Amniotic epithelial cell (primary cell): ENCODE results near the gene PPP2R2B.

ENCODE experiments used
- DNase-seq: peaks from one replicate; pipeline ENCODE4 v3.0.0-alpha.2; 2010; ENCODE audit warnings: low read depth

PPP2R2B gene

DNA sequence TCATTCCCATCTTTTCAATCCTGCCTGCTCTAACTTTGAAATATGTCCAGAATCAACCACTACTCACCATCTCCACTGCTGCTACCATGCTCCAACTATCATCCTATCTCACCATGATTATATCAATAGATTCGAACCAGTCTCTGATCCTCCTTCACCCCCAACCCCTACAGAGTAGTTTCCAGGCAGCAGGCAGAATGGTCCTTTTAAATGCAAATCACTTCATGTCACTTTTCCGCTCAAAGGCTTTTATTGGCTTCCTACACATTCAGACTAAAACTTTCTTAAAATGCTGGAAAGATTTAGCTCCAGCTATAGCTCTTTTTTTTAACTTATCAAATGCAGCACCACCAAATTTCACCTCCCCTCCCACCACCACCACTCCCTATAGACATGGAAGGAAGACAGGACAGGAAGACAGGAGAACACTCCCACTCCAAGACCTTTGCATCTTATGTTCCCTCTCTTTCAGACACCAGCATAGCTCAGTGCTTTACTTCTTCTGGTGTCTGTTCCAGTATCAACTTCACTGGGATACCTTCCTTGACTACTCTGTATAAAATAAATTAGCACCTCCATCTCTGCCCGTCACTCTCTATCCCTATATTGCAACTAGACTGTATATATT, 9.9 kb upstream of the PPP2R2B start:
- DNase-seq: no peak

DNA sequence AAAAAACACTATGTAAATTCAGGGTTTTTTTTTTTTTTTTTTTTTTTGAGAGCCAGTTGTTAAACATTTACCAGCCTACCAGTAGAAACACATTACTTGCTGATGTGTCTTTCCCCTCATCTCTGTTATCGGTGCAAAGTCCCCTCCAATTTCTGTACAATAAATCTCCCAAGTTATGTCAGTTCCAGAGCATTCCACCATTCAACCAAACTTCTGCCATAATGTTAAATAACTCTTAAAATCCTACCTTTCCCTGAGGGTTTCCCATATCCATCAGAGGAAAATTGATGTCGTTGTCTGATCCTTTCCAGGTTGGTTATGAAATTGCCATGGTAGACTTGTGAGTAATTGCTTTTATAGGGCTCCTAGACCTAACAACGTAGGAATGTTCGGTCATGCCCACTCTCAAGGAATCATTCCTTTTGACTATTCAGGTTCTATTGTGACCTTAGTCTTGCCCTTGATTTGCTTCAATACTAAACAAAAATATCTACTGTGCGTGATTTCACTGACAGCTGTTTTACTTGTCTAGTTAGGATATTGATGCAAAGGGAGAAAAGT, 5.6 kb upstream of the PPP2R2B start:
- no peak for DNase-seq

DNA sequence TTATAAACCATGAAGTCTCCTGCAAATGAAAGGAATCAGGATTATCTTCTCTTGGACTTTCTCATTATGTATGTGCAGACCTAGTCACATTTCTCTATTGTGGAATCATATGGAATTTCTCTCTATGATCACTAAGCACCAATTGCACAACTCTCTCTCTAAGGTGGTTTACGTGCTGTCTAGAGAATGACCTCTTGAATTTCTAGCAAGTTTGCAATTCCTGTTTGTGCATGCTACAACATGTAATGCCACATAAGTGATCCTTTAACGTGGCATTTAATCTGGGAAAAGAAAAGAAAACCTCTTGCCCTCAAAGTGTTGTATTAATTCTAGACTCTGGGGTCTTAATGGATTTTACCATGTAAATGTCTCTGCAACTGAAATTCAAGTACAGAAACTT, 5.0 kb upstream of the PPP2R2B start:
- DNase-seq: peak; percentile 15

DNA sequence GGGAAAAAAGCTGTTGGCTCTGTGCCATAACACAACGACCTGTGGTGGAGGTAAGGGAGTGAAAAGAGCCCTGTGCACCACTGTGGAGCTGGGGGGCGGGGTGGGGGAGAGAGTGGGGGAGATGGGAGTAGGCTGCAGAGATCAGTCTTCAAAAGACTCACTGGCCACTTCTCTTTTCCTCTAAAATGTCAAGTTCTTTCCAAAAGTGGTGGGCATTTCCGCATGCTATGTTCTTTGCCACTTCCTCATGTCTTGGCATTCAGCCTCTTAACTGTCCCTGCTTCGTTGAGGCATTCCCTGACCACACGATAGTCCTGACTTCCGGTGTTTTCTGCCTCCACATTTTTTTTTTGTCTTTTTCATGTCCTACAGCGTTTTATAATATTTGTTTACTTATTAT, 2.4 kb upstream of the PPP2R2B start:
- no peak for DNase-seq

DNA sequence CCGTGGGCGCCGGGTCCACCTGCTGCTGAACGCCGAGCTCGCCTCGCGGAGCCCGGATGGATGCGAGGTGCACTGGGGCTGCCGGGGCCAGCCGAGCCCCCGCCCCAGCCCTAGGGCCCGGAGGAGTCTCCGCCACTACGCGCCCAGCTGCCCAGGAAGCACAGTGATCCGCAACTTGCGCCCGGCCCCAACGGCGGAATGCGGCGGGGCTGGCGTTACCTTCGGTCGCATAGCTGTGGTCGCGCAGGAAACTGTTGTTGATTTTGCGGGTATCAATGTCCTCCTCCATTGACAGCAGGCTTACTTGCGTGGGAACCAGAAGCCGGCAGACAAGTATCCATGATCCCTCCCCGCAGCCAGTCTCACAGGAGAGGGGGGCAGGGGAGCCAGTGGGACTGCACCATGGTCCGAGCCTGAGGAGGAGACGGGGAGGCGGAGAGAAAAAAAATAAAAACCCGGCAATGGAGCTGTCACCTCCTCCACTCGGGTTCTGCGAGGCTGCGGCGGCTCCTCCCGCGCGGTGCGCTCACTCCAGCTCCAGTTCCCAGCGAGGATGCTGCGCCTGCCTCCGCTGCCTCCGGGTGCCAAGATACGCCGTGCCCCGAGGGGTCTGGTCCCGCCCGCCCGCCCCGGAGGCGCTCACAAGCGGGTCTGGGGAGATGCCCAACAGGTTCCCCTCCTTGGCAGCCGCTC, 628 bp downstream of the PPP2R2B start:
- DNase-seq: no peak

DNA sequence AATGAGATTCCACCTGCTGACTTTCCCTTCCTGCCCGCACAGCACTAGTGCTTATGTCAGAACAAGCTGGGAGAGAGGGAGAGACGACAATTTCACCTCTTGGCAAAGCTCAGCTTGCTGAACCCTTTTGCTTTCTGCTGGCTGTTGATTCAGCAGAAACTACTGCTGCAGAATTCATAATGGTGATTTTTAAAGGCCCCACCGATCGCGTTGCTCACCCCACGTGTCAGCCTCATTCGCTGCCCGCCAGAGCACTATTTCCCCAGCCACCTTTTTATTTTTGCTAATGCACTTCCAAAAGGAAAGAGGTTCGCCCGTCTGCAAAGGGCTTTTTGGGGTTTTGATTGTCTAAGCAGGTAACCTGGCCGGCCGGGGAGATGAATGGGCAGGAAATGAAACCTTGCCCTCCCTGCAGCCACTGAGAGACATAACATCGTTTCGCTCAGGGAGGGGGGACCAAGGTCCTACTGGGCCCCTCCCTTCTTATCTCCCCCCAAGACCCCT, 1.3 kb downstream of the PPP2R2B start:
- no peak for DNase-seq

DNA sequence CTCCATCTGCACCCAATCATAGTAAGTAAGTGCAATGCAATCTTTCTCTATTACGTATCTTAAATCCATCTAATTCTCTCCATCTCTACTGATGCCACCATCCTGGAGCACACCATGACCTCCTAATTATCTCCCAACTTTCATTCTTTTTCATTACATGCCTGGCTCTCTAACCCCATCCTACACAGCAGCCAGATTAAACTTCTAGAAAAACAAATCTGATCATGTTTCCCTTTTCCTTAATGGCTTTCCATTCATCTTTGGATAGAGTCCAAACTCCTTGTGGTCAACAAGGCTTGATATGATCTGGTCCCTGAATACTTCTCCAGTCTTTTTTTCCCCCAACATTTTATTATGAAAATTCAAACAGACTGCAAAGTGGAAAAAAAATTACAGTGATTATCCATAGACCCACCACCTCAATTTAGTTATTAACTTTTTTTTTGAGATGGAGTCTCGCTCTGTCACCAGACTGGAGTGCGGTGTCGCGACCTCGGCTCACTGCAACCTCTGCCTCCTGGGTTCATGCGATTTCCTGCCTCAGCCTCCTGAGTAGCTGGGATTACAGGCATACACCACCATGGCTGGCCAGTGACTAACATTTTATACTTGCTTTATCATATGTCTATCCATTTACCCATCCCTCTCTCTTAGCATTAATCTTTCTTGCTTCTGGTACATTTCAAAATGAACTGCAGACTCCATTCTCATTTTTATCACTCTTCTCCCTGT, 5.2 kb downstream of the PPP2R2B start:
- no peak for DNase-seq

DNA sequence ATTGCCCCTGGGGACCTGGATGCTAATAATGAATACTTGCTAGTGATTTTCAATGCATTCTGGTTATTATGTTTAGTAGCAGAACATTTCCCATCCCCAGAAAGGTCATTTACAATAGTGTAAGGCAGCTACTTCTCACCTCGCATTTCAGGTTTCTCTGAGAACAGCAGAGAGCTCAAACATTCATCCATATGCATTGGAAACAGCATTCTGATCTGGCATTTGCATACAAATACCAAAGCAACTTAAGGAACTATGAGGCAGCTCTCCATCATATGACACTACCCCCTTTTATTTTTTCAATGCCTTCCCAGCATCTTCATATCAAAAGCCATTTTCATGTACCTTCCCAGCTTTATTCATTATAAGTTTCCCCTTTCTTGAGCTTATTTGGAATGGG, 6.4 kb downstream of the PPP2R2B start:
- DNase-seq: no peak

DNA sequence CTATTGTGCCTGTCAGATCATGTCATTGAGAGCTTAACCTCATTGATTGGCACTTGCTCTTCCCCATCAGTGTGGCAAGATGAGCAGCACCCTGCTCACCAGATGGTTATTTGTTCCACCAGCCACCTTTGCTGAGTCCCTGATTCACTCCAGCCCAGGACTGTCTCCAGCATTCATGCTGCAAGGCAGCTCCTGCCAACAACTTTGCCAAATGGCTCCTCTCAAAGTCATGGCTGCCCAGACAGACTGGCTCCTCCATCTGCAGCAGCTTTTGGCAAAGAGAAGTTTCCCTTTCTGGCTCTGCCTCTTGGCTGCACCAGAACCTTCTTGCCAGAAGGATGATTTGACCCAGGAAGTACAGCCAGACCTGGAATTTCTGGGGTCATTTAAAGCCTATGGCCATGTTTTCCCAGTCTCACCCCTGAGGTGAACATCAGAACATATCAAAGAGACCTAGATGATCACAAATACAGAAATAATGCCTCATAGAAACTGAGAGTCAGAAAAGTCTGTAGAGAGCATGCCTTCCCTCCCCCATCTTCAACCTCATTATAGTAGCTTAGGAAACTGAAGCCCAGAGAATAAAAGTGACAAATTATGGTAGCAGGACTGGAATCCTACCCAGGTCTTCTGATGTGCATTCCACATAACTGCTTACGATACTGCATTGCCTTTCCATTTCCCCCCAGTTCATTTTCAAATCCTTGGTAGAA, 10.4 kb downstream of the PPP2R2B start:
- no peak for DNase-seq

DNA sequence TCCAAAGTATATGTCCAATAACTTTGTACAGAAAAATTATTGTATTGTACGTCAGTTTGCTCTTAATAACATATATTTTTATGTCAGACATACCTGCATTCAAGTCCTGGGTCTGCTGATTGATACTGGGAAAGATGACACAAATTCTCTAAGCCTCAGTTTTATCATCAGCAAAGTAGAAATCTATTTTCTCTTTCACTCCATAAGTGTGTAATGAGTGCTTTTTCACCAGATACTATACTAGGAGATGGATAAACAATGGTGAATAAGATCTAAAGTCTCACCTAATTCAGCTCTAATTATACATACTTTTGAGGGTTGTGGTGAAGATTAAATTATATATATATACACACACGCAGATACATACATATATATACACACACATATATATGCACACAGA, 12.3 kb downstream of the PPP2R2B start:
- DNase-seq: no peak

DNA sequence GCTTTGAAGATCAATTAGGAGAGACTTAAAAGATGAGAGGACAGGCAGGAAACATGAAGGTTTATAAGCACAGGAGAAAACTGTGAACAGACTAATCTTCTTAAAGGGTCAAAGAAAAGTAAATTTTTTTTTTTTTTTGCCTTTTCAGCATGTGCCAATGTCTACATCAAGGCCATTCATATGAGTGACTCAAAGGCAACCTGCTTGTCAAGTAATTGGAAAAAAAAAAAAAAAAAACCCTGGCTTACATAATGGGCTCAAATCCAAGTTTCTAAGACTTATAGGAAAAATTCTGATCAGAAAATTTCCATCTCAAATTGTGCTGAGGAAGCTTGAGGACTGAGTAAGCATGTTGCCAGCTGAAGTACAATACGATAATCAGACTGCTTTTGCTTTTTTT, 15.9 kb downstream of the PPP2R2B start:
- no peak for DNase-seq

DNA sequence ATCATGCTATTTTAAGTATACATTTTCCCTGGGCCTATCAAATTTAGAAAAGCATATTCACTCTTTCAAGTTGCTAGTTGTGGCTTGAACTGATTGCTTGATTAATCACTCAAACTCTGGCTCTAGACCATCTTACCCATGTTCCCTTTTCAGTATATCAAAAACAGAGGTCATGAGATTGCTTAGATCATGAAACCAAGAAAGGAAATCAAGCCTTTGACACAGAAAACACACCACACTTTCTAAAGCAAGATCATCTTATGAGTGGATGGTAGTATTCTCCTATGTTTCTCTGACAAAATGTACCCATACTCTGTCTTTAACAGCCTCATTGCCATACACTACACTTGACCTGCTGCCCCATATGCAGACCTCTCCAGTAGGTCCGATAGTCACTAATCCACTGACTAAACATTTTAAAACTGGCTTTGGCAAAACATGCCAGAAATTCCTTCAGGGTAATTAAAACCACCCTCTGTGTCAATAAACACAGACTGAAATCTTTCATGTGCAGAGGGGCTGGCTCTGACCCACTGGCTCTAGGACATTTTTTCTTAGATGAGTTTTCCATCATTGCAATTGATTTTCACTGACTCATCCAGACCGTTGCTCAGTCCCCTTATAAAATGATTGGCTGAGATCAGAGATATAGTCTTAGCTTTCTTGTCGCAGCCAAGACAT, 18.2 kb downstream of the PPP2R2B start:
- no peak for DNase-seq

DNA sequence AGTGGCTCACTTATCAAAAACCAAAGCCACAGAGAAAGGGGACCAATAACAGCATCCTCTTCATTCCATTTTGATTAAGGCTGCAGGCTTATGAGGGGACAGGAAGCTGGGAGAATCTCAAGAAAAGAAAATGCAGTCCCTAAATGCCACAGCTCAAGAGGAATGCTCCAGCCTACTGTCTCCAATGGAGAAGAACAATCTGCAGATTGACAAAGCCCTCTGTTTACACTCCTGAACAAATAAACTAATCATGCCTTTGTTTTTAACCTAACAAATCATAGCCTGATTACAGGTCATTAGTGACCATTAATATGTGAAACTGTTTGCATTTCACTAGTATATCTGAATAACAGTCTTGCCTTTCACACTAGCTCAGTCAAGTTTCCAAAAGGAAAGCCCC, 26.5 kb downstream of the PPP2R2B start:
- no peak for DNase-seq

DNA sequence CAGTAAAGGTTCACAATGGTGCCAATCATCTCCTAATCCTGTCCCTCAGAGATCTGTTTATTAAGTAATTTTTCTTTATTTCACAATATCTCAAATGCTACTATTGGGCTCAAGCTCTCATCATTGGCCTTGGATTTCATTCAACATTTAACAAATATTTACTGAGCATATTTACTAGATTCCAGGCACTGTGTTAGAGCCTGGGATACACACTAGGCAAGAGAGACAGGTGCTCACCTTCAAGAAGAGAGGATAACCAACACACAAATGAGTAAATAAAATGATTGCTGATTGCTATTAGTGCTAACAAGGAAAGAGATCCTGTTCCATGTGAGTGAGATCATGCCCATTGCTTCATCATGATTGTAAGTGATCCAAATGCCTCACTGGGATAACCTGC, 27.4 kb downstream of the PPP2R2B start:
- DNase-seq: no peak

DNA sequence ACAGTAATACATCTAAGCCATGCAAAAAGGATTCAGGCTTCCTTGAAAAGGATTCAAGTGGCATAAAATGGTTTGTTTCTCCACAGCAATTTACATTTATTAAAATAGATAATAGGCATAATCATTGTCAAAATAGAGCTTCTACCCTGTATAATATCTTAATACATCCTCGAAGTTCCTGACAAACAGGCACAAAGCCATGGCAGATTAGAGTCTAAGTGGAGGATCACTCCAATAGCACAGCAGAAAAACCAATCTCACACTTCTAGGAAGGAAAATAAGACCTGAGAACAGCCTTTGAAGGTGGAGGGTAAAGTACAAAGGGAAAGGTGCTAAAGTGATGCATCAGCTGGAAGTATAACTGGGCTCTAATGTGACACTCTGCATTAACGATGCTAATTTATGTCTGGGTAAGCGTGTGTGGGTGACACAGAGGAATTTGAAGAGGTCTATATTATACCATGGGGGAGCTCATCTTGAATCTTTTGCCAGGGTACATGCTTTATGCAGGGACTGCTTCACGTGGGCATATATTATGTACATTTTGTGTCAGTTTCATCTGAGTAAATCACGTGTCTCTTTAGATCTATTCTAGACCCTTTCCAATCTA, 28.8 kb downstream of the PPP2R2B start:
- DNase-seq: no peak

DNA sequence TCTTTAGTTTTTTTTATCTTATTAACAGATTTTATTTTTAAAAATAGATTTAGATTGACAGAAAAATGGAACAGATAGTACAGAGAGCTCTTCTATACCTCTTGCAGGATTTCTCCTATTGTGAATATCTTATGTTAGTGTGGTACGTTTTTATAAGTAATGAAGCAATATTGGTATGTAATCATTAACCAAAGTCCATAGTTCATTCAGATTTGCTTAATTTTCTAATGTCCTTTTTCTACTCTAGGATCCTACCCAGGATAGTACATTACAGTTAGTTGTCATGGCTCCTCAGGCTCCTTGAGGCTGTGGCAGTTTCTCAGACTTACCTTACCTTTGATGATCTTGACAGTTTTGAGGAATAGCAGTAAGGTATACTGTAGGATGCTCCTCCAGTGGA, 30.4 kb downstream of the PPP2R2B start:
- DNase-seq: no peak

DNA sequence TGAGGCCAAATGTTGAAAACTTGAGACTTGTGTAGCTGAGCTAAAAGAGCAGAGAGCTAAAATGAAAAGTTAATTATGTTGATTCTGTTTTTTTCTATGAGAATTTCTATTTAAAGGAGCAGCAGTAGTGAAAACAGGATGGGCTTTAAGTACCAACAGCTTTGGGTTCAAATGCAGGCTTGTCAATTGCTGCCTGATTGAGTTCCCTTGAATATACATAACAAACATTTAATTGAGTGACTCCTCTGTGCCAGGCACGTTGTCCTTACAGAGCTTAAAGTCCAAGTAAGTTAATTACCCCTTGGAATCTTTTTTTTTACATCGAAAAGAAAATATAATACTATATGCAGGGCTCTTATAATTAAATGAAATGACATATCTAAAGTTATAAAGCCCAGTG, 38.5 kb downstream of the PPP2R2B start:
- DNase-seq: no peak

DNA sequence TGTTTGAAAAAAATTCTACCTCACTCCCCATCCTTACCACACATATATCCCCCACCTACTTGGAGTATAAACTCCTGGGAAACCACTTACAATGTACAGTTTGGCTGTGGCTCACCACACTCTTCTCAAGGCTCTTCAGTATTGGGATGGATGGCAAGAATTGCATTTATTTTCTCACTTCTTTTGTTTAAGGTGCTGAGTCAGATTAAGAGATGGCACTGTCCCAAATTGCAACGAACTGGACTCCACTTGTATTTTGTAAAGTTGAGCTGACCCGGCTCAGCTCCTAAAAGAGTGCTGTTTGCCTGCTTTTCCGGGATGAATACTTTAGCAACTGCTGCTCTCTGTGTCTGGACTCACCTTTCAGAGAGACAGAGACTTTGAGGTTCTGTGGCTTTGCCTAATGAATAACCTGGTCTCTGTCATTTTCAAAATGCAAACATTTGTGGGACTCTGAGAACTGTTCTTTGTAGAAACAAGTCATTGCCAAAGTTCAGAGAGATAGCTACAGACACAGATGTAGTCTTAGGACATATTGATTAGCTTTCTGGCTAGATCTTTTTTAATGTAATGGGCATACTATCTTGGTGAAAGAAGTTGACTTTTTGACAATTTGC, 42.2 kb downstream of the PPP2R2B start:
- DNase-seq: no peak

DNA sequence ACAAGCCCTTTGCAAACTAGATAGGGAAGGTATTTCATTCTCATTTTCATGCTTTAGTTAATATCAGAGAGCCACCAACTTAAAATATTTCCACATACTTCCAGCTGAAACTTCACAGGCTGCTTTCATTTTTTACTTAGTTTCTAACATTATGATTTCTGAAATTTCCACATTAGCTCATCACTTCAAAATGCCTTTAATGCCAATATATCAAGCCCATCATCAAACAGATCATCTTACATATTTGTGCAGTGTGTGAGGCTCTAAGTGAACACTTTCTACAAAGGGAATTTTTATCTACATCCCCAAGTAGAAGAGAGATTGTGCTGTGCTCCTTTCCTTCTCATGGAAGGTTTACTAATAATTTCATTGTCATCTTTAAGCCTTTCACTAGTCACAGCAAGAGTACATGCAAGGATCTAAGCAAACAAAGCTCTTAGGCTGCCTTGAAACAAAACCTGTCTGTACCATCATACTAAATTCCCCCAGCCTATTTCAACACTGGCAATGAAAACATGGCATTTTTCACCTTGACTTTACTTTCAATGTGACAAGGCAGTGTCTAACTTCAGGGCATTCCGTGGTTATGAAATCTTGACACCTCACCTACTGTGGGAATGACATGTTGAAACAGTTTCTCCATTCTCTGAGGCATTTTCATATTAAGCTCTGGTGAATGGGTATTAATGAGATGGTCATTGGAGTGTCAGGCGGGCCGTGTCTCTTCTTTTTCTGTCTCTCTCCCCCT, 45.4 kb downstream of the PPP2R2B start:
- DNase-seq: no peak

DNA sequence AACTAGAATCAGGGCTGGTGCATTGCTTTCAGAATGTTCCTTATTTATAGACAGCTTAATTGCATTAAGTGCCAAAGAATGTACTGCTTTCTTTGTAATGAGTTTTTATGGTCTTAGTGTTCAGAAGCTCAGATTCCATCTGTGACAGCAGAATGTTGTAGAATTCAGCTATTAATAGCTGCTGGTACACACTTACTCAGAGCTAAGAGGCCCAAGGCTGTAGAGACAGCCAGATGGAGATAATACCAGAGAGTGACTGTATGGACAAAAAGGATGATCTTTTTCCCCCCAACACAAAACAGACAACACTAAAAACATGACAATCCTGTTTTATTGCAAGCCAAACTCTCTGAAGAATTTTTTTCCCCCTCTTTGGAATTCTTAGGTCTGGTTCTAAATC, 50.2 kb downstream of the PPP2R2B start:
- no peak for DNase-seq
